ENCODE results near the gene POU4F3. TPM values are rescaled to one million over a fixed set of nuclear protein-coding genes. Genes with fewer than 3 reads are reported as not detected.

The POU4F3 gene
- total RNA-seq, 1 donor from 2014 or later = under 0.01 TPM

Other genes with a start within 250 kb of the POU4F3 start
- 0.20 TPM in 1 of 2 replicates, not detected in the other for gene PLAC8L1, start 233.3 kb upstream of the POU4F3 start, total RNA-seq
- gene LARS1, start 156.2 kb upstream of the POU4F3 start, total RNA-seq = 74.1 and 98.8 TPM in 2 replicates
- gene RBM27, start 135.2 kb upstream of the POU4F3 start, total RNA-seq = 12.9 and 16.9 TPM in 2 replicates
- 14.2 and 15.9 TPM in 2 replicates for gene TCERG1, start 108.5 kb downstream of the POU4F3 start, total RNA-seq
- gene GPR151, start 177.4 kb downstream of the POU4F3 start, total RNA-seq = not detected in 2 replicates